ENCODE measurements around the gene AGBL3. TPM values are rescaled to one million over a fixed set of nuclear protein-coding genes. Genes with fewer than 3 reads are reported as not detected.
A peak's percentile ranks its signal among the peaks of the same experiment; 100 is the strongest.

Gene AGBL3
- total RNA-seq, 1 donor from 2014 or later, result 8.8 TPM

DNA sequence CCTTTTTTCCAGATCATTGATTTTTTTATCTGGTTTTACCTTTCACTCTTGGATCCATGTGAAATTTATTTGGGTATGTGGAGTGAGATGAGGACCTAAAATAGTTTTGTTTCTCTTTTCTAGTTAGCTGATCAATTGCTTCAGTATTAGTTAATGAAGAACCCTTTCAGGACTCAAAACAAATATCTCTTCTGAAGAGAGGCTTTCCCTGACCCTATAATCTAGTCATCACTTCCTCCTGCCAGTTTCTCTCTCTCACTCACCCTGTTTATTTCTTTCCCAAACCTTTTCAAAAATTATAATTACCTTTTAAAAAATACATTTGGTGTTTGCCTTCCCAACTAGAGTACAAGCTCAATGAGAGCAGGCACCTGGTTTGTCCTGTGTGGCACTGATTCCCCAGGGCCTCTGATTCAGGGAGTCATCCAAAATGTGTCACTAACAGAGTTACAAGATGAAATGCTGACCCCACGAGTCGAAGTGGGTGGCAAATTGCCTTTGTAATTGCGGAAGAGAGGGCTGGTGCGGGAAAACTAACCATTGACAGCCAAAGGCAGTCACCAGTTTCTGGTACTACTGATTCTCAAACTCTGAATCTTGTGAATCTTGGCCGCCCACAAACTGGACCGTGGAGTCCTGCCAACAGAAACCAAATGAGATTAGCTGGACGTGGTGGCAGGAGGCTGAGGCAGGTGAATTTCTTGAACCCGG is 163.9 kb downstream of the AGBL3 start:
- no peak overlapping the region for H3K4me3 Mint-ChIP-seq (ENCODE audit: low read depth)
- peaks cover 22% of the 10 kb centered on the region for H3K9me3 Mint-ChIP-seq (ENCODE audit: low read depth)
- no peaks in the 10 kb centered on the region for H3K27me3 Mint-ChIP-seq
- DNase-seq (ENCODE audit: low spot score, unreplicated experiment), result no peak
- H3K36me3 Mint-ChIP-seq (ENCODE audit: insufficient read depth), result peaks cover 8% of the 10 kb centered on the region
- TF ChIP-seq, protein P1, sequence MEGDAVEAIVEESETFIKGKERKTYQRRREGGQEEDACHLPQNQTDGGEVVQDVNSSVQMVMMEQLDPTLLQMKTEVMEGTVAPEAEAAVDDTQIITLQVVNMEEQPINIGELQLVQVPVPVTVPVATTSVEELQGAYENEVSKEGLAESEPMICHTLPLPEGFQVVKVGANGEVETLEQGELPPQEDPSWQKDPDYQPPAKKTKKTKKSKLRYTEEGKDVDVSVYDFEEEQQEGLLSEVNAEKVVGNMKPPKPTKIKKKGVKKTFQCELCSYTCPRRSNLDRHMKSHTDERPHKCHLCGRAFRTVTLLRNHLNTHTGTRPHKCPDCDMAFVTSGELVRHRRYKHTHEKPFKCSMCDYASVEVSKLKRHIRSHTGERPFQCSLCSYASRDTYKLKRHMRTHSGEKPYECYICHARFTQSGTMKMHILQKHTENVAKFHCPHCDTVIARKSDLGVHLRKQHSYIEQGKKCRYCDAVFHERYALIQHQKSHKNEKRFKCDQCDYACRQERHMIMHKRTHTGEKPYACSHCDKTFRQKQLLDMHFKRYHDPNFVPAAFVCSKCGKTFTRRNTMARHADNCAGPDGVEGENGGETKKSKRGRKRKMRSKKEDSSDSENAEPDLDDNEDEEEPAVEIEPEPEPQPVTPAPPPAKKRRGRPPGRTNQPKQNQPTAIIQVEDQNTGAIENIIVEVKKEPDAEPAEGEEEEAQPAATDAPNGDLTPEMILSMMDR (IDR thresholded peaks at IDR 0.05; ENCODE audit: unreplicated experiment), result no peak
- H3K27ac Mint-ChIP-seq, result no peak overlapping the region
- peaks cover 8% of the 10 kb centered on the region for H3K4me1 Mint-ChIP-seq (ENCODE audit: low read depth)

DNA sequence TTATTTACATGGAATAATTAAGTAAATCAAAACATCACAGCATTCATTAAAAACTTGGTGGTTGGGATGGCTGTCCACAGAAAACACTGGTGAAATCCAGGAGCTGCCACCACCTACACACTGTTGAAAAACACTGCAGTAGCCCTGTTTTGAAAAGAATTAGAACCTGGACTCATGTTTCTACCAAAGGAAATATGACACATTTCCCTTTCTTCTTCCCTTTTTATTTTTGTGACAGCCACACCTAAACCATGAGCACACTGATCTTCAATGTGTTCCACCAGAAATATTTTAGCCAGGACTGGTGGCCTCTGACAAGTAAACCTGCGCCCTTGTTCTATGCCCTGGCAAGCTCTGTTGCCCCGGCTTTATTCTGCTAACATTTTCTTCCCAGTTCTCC is 164.8 kb downstream of the AGBL3 start:
- no peak for DNase-seq (ENCODE audit: low spot score, unreplicated experiment)
- Mint-ChIP-seq H3K27me3 (no peaks in the 10 kb centered on the region), H3K36me3 (ENCODE audit: insufficient read depth) (peaks cover 12% of the 10 kb centered on the region), H3K4me3 (ENCODE audit: low read depth) (no peak overlapping the region), H3K9me3 (ENCODE audit: low read depth) (peaks cover 28% of the 10 kb centered on the region), H3K4me1 (ENCODE audit: low read depth) (peaks cover 8% of the 10 kb centered on the region), H3K27ac (no peak overlapping the region)
- TF ChIP-seq, protein P1 (IDR thresholded peaks at IDR 0.05; ENCODE audit: unreplicated experiment), result no peak

DNA sequence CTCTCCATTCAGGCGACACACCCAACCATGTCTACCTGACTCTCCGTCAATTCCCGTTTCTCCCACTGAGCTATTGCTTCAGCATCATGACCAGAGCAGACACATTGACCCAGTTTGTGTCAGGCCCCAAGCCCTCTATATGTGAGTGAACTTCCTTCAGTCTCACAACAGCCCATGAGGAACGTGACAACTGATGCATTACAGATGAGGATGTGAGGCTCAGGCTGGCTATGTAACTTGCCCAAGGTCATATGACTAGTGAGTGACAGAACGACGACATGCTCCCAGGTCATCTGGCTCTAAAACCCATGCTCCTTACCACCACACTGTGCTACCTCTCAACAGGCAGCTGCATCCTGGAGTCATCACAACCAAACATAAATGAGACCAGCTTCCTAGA is 165.2 kb downstream of the AGBL3 start:
- H3K27ac Mint-ChIP-seq, result no peak overlapping the region
- H3K4me1 Mint-ChIP-seq (ENCODE audit: low read depth), result peaks cover 8% of the 10 kb centered on the region
- no peaks in the 10 kb centered on the region for H3K27me3 Mint-ChIP-seq
- H3K4me3 Mint-ChIP-seq (ENCODE audit: low read depth), result no peak overlapping the region
- peaks cover 32% of the 10 kb centered on the region for H3K9me3 Mint-ChIP-seq (ENCODE audit: low read depth)
- no peak for DNase-seq (ENCODE audit: low spot score, unreplicated experiment)
- peaks cover 14% of the 10 kb centered on the region for H3K36me3 Mint-ChIP-seq (ENCODE audit: insufficient read depth)
- TF ChIP-seq, protein P1 (IDR thresholded peaks at IDR 0.05; ENCODE audit: unreplicated experiment), result no peak

DNA sequence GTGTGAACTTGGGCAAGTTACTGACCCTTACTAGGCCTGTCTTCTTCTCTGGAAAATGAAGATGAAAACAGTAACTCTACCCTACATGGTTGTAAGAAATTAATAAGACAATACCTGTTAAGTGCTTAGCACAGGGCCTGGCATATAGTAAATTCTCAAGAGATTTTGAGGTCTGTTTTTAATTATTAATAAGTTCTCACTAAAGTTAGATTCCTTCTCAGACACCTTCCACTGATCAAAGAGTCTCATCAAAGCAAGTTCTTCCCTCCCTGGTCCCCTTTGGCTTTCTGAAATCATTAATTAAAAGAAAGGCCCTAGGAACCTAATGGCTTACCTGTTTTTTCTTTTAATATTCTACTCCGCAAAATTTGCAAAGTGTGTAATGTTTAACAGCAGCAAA is 166.1 kb downstream of the AGBL3 start:
- Mint-ChIP-seq H3K27ac (peak overlapping the region; percentile 23), H3K36me3 (ENCODE audit: insufficient read depth) (peaks cover 21% of the 10 kb centered on the region), H3K27me3 (no peaks in the 10 kb centered on the region), H3K4me1 (ENCODE audit: low read depth) (peaks cover 8% of the 10 kb centered on the region), H3K9me3 (ENCODE audit: low read depth) (peaks cover 40% of the 10 kb centered on the region), H3K4me3 (ENCODE audit: low read depth) (no peak overlapping the region)
- TF ChIP-seq, protein P1 (IDR thresholded peaks at IDR 0.05; ENCODE audit: unreplicated experiment), result no peak
- DNase-seq (ENCODE audit: low spot score, unreplicated experiment), result no peak

DNA sequence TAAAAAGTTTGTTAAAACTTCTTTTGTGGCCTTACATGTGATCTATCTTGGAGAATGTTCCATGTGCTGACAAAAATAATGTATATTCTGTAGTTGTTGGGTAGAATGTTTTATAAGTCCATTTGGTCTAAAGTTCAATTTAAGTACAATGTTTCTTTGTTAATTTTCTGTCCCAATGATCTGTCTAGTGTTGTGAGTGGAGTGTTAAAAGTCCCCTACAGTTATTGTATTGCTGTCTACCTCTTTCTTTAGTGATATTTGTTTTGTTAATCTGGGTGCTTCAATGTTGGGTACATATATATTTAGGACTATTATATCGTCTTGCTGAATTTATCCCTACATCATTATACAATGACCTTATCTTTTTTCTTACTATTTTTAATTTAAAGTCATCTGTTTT is 168.4 kb downstream of the AGBL3 start:
- DNase-seq (ENCODE audit: low spot score, unreplicated experiment), result no peak
- Mint-ChIP-seq H3K4me3 (ENCODE audit: low read depth) (no peak overlapping the region), H3K27ac (no peak overlapping the region), H3K36me3 (ENCODE audit: insufficient read depth) (peaks cover 28% of the 10 kb centered on the region), H3K4me1 (ENCODE audit: low read depth) (peaks cover 6% of the 10 kb centered on the region), H3K27me3 (no peaks in the 10 kb centered on the region), H3K9me3 (ENCODE audit: low read depth) (peaks cover 42% of the 10 kb centered on the region)
- TF ChIP-seq, protein P1 (IDR thresholded peaks at IDR 0.05; ENCODE audit: unreplicated experiment), result no peak
